Osteocyte (in vitro differentiated cells): ENCODE data around the gene TAMM41. TPM values are rescaled to one million over a fixed set of nuclear protein-coding genes. Genes with fewer than 3 reads are reported as not detected.
"Not testable (repeated sequence)": the region's sequence is repeated elsewhere in the genome, so short reads cannot be mapped to it uniquely, and the experiment has no call there.

Experiments
- DNase-seq: peaks from one replicate; pipeline ENCODE4 v3.0.0; 2021; ENCODE audit warnings: mixed read lengths; ENCODE audit not compliant: unreplicated experiment; ENCODE audit errors: extremely low spot score
- H3K27ac Mint-ChIP-seq: one replicate; pipeline ENCODE4 v1.8.0; 2021; ENCODE audit warnings: mild to moderate bottlenecking, mixed read lengths; ENCODE audit not compliant: unreplicated experiment
- H3K27me3 Mint-ChIP-seq: one replicate; pipeline ENCODE4 v1.8.0; 2021; ENCODE audit warnings: mixed read lengths; ENCODE audit not compliant: unreplicated experiment
- H3K36me3 Mint-ChIP-seq: one replicate; pipeline ENCODE4 v1.8.0; 2021; ENCODE audit warnings: mixed read lengths; ENCODE audit not compliant: unreplicated experiment
- H3K4me1 Mint-ChIP-seq: one replicate; pipeline ENCODE4 v1.8.0; 2021; ENCODE audit warnings: mixed read lengths; ENCODE audit not compliant: unreplicated experiment
- H3K4me3 Mint-ChIP-seq: one replicate; pipeline ENCODE4 v1.8.0; 2021; ENCODE audit warnings: mild to moderate bottlenecking, moderate library complexity, mixed read lengths; ENCODE audit not compliant: unreplicated experiment
- H3K9me3 Mint-ChIP-seq: one replicate; pipeline ENCODE4 v1.8.0; 2021; ENCODE audit warnings: mixed read lengths; ENCODE audit not compliant: unreplicated experiment
- total RNA-seq: library from RNA; stranded (reverse); gene quantifications from 2 replicates; pipeline ENCODE4 v1.2.1, GENCODE V29; 2021
- TF ChIP-seq, protein P1 (sequence below): fragments of 200-600 bp; sonication (generic); IDR thresholded peaks from 2 replicates; pipeline ENCODE4 v1.5.0; 2021; ENCODE audit warnings: antibody characterized with exemption, mild to moderate bottlenecking, moderate library complexity

TAMM41 gene
- total RNA-seq, 1 donor from 2014 or later = 14.5 TPM

DNA sequence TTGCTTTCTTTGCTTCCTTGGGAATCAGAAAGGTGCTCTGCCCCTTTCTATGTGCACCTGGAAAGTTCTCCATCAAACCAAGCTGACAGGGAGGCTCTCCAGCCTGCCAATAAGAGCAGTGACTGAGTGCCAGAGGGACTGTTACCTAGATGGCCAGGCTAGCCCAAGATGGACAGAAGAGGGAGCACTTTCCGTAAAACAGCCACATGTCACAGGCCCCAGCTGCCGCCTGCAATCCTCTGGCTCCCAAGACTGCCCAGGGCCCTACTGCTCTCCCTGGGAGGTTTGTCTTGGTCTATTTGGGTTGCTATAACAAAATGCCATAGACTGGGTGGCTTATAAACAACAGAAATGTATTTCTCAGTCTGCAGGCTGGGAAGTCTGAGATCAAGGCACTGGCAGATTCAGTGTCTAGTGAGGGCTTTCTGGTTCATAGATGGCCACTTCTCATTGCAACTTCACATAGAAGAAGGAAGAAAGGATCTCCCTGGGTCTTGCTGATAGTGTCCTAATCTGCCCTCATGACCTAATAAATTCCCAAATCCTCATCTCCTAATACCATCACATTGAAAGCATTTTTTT, 72.3 kb downstream of the TAMM41 start:
- DNase-seq = no peak
- H3K27ac Mint-ChIP-seq = peak overlapping the region; percentile 57
- TF ChIP-seq, protein P1, sequence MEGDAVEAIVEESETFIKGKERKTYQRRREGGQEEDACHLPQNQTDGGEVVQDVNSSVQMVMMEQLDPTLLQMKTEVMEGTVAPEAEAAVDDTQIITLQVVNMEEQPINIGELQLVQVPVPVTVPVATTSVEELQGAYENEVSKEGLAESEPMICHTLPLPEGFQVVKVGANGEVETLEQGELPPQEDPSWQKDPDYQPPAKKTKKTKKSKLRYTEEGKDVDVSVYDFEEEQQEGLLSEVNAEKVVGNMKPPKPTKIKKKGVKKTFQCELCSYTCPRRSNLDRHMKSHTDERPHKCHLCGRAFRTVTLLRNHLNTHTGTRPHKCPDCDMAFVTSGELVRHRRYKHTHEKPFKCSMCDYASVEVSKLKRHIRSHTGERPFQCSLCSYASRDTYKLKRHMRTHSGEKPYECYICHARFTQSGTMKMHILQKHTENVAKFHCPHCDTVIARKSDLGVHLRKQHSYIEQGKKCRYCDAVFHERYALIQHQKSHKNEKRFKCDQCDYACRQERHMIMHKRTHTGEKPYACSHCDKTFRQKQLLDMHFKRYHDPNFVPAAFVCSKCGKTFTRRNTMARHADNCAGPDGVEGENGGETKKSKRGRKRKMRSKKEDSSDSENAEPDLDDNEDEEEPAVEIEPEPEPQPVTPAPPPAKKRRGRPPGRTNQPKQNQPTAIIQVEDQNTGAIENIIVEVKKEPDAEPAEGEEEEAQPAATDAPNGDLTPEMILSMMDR = peak; percentile 63

DNA sequence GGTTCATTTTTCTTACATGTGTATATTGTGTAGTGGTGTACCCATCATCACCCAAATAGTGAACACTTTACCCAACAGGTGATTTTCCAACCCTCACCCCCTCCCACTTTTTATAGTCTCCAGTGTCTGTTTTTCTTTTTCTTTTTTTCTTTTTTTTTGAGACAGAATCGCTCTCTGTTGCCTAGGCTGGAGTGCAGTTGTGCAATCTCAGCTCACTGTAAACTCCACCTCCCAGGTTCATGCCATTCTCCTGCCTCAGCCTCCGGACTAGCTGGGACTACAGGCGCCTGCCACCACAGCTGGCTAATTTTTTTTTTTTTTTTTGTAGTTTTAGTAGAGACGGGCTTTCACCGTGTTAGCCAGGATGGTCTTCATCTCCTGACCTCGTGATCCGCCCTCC, 74.8 kb downstream of the TAMM41 start:
- not testable (repeated sequence) for H3K27ac Mint-ChIP-seq, H3K4me3 Mint-ChIP-seq, DNase-seq, H3K9me3 Mint-ChIP-seq, H3K36me3 Mint-ChIP-seq, H3K27me3 Mint-ChIP-seq
- peaks cover 11% of the 10 kb centered on the region for H3K4me1 Mint-ChIP-seq

More for the DNA sequence above, 72.3 kb downstream of the TAMM41 start:
- H3K4me1 Mint-ChIP-seq = peaks cover 11% of the 10 kb centered on the region
- no peak overlapping the region for H3K4me3 Mint-ChIP-seq
- no peaks in the 10 kb centered on the region for H3K9me3 Mint-ChIP-seq
- H3K27me3 Mint-ChIP-seq = peaks cover 3% of the 10 kb centered on the region
- H3K36me3 Mint-ChIP-seq = peaks cover 6% of the 10 kb centered on the region

DNA sequence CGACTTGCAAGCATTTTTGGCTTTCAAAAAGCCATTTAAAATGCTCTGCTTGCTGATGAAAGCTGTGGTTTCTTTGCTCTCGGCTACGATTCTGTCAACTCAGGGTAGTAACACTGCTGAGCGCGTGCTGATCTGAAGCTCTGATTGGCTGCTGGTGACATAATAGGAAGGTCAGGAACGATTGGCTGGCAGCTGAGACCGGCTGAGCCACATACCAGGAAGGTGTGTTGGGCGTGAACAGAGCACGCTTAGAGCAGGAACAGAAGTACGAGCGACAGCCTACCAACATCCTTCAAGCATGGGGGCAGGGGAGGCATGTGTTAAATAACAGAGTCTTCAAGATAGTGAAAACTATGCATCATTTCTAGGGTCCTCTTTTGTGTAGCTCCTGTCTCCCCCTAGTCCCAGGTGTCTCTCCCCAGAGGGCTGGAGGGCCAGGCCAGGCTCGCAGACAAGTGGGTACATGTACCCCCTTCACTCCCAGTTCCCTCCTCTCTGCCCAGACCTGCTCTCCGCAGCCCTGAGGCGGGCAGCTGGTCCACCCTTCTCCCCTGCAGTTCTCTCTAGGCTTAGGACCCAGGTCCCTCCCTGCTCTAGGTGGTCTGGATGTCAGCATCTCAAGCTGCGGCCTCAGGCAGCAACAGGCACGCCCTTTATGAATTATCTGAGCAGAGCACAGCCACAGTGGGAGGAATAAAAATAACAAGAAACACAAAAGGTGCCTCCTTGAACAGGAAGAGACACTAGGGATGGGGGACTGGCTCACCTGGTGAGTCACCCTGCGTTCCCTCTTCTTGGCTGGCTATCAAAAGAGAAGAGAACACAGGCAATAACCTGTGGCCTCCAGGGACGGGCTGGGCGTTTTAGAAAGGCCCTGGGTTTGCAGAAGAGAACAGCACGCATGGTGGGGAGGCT, 76.0 kb downstream of the TAMM41 start:
- Mint-ChIP-seq H3K4me3 (peak overlapping the region; percentile 62), H3K9me3 (no peaks in the 10 kb centered on the region), H3K4me1 (peaks cover 11% of the 10 kb centered on the region), H3K36me3 (no peaks in the 10 kb centered on the region), H3K27me3 (peaks cover 3% of the 10 kb centered on the region), H3K27ac (peak overlapping the region; percentile 56)
- DNase-seq = no peak
- TF ChIP-seq, protein P1 = no peak

DNA sequence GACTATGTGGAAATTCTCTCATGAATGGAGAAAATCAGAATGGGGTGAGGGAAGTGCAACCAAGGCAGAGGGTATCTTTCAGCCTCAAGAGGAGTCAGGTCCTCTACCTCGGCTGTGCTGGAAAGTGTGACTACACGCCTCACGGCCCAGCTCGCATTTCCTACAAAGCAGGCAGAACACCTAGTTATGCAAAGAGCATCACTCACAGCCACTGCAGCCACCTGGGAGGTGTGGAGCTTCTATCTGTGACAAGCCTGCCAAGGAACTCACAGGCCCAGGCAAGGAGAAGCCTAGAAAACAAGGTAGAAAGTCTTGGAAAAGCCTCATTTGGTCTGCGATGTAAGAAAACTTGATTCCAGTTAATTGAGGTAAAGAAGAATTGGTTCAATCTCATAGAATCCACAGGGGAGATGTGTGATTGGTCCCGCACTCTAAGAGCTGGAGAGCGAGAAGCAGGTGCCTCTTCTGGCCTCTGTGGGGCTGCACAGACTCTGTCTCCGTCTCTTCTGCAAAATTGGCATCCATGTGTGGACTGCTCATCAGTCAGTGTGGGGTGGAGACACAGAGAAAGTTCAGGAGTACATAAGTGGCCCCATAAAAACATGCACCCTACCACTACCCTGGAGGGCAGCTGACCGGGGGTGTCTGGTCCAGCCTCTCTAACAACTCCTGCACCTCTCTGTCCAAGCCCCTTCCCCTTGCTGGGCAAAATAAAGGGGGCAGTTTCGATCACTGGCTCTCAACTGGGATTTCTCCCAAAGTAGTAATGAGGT, 76.8 kb downstream of the TAMM41 start:
- DNase-seq = no peak
- Mint-ChIP-seq H3K4me3 (peak overlapping the region; percentile 62), H3K9me3 (no peaks in the 10 kb centered on the region), H3K27ac (peak overlapping the region; percentile 56), H3K27me3 (peaks cover 3% of the 10 kb centered on the region), H3K36me3 (no peaks in the 10 kb centered on the region), H3K4me1 (peaks cover 14% of the 10 kb centered on the region)
- TF ChIP-seq, protein P1 = no peak

DNA sequence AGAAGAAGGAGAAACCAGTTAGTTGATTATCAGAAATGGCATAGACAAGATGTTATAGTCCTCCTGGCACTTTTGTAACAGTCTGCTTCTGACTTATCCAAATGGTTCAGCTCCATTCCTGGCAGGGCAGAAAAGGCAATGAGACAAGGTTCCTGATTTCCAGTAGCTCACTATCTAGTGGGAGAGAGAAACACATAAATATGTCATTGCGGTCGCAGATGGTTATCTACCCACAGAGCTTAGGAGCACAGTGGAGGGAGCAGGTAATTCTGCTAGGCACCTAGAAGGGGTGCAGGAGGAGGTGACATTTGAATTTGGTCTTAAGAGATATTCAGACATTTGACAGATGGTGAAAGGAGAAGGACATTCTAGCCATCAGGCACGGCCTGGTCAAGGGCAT, 78.1 kb downstream of the TAMM41 start:
- TF ChIP-seq, protein P1 = no peak
- Mint-ChIP-seq H3K4me1 (peaks cover 13% of the 10 kb centered on the region), H3K27me3 (peaks cover 3% of the 10 kb centered on the region), H3K9me3 (no peaks in the 10 kb centered on the region), H3K36me3 (no peaks in the 10 kb centered on the region), H3K27ac (no peak overlapping the region), H3K4me3 (no peak overlapping the region)
- no peak for DNase-seq
